Activated CD4-positive, alpha-beta T cell treated with anti-CD3 and anti-CD28 coated beads, Interleukin-2, amount 50 U/mL, for 16 hours (primary cell): ENCODE measurements around the gene CDK17.

Experiments used
- DNase-seq: peaks from one replicate; pipeline ENCODE4 v3.0.0-alpha.2; 2020

Gene CDK17

GRCh38 chr12:96235484-96235826, 164.8 kb downstream of the CDK17 start:
- DNase-seq = no peak

DNA sequence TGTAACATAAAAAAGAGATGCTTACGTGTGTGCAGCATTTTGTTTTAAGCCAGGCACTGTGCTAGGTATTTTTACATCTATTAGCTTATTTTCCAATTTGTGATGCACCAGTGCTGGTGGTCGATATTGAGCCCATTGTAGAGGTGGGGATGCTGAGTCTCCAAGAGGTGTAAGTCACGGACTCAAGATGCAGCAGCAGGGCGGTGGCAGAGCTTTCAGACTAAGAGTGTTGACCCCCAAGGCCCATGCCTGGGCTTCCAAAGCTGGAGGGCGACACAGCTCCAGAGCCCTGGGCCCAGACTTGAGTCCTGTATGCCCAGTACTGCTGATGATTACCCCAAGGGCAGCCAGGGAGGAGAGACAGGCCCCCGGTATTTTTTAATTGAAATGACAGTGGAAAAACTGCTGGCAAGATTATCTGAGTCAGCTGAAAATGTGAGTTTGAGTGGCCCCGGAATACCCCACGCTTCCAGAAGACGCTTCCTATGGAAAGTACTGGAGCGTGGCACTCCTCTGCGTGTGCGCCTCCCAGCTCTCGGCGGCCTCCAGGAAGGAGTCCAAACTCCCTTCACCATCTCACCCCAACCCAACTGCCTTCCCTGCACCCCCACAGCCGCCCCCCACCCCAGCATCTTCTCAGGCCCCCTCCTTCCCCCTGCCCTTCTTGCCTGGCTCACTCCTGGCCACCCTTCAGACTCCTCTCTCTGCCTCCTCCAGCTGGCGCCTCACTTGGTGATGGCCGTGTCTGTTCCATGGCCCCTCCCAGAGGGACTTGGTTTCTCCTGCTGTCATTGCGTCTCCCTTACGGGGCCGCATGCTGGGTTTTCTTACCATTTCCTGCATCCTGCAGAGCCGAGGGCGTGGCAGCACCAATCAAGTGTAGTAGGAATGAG, 165.4 kb downstream of the CDK17 start:
- DNase-seq = no peak

- DNase-seq = no peak
Observed at GRCh38 chr12:96233939-96234461, 166.2 kb downstream of the CDK17 start.

DNA sequence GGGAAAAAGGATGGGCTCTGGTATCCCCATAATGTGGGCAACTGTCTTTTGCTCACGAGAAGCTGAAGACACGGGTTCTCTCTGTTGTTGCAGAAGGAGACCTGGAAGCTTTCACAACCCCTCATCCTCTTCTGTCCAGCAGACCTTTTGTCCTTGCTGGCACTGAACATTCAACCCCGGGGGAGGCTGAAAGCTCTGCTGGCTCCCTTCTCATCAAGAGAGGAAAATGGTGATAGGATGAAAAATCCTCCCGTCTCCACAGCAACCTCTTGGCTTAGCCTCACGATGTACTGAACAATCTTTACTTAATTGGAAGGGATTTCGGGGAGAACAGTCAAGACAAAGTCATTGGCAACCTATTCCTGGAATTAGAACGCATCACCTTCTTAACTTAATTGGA, 167.1 kb downstream of the CDK17 start:
- no peak for DNase-seq

DNA sequence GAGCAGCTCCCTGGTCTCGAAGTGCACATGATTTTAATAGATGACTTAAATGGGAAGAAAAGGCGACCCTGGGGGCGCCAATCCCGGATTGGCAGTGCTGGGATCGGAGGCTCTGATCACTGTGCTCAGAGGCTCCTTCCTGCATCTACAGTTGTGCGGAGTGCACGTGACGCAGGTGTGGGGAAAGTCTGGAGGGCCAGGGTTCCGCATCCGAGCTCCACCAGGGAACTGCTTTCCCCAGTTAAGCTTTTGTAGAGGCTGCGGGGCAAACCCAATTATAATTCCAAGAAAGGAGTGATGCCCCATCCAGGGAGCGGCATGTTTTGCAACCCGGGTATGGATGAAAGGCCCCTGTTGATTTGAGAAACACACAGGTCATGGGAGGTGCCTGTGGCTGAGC, 169.6 kb downstream of the CDK17 start:
- no peak for DNase-seq

- no peak for DNase-seq
Observed at GRCh38 chr12:96228566-96229248, 171.5 kb downstream of the CDK17 start.
